ENCODE data around the gene OR10AD1. TPM values are rescaled to one million over a fixed set of nuclear protein-coding genes. Genes with fewer than 3 reads are reported as not detected.

Gene OR10AD1
- total and polyA plus RNA-seq, 4 donors = not detected

DNA sequence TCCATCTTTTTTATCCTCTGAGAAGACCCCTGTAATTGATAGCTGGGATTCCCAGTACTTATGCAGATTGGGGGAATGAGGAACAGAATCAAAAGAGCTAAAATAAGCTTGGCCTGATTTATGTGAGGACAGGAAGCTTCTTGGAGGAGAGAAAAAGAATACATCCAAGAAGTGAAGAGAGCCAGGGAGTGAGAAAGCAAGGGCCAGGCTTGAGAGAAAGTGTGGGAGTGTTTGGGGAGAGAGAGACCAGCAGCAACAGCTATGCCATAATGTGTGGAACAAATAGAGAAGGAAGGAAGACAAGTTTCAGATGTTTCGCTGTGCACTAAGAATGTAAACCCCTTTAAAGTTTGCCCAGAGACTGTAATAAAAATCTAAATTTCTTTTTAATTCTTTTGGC lies 23.6 kb downstream of the OR10AD1 start:
- Histone ChIP-seq H3K27ac (ENCODE audit: low read depth in 1 of 2, low read length in 2 of 2) (no peak overlapping the region), H3K4me1 (ENCODE audit: control insufficient read depth in 4 of 4, insufficient read depth in 4 of 4, low read length in 3 of 4) (peaks cover 3 to 17% (median 8%) of the 10 kb centered on the region in 4 donors), H3K9ac (ENCODE audit: low read depth in 1 of 2, low read length in 2 of 2) (no peak overlapping the region), H3K36me3 (ENCODE audit: control insufficient read depth in 4 of 4, insufficient read depth in 3 of 4, low read depth in 1 of 4, low read length in 3 of 4) (no peaks in the 10 kb centered on the region), H3K27me3 (ENCODE audit: control insufficient read depth in 4 of 4, insufficient read depth in 4 of 4, low read length in 3 of 4) (peaks cover 3 to 12% (median 5%) of the 10 kb centered on the region in 4 donors), H3K9me3 (ENCODE audit: control insufficient read depth in 4 of 4, low read length in 3 of 4) (no peaks in the 10 kb centered on the region), H3K4me3 (ENCODE audit: low read depth in 1 of 3, low read length in 3 of 3) (no peak overlapping the region)
- WGBS = 90% methylated on average over 1 of the region's 1 CpG
- no peak for DNase-seq (ENCODE audit: low spot score)
- no peak for TF ChIP-seq HNF4G (IDR thresholded peaks at IDR 0.05)
- TF ChIP-seq EGR1 (IDR thresholded peaks at IDR 0.05; ENCODE audit: low read depth in 2 of 2) = no peak
- TF ChIP-seq, protein P1, sequence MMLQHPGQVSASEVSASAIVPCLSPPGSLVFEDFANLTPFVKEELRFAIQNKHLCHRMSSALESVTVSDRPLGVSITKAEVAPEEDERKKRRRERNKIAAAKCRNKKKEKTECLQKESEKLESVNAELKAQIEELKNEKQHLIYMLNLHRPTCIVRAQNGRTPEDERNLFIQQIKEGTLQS (IDR thresholded peaks at IDR 0.05) = no peak
- no peak for TF ChIP-seq TAF1 (conservative IDR thresholded peaks at IDR 0.05)
- no peak for TF ChIP-seq HNF4A (conservative IDR thresholded peaks at IDR 0.05)
- no peak for TF ChIP-seq GABPA (IDR thresholded peaks at IDR 0.05 in 1 of 2, conservative IDR thresholded peaks at IDR 0.05 in 1 of 2)
- no peak for TF ChIP-seq CTCF (IDR thresholded peaks at IDR 0.05; ENCODE audit: low read depth, low read length, missing input control)
- no peak for TF ChIP-seq ZBTB33 (IDR thresholded peaks at IDR 0.05)
- no peak for TF ChIP-seq FOXA1 (IDR thresholded peaks at IDR 0.05)
- no peak for TF ChIP-seq RAD21 (IDR thresholded peaks at IDR 0.05)

DNA sequence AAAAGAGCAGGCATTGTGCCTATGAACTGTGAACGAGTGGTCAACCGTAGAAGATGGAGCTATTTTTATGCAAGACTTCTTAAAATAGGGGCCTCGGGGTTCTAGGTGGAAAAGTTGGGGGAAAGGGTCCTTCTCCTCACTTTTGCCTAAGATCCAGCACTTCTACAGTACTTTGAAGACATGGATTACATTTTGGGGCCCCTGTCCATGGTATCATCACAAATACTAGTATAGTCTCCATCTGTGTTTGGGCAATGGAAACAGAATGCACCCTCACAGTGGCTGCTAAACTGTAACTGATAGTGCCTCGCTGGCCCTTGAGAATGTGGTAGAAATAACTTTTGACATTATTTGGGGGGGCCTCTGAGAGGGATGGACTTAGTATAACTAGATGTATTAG lies 25.1 kb downstream of the OR10AD1 start:
- 49% methylated on average over 4 of the region's 4 CpGs for WGBS
- Histone ChIP-seq H3K4me1 (ENCODE audit: control insufficient read depth in 4 of 4, insufficient read depth in 4 of 4, low read length in 3 of 4) (peaks cover 0 to 5% (median 3%) of the 10 kb centered on the region in 4 donors), H3K36me3 (ENCODE audit: control insufficient read depth in 4 of 4, insufficient read depth in 3 of 4, low read depth in 1 of 4, low read length in 3 of 4) (no peaks in the 10 kb centered on the region), H3K27me3 (ENCODE audit: control insufficient read depth in 4 of 4, insufficient read depth in 4 of 4, low read length in 3 of 4) (peaks cover 0 to 6% (median 4%) of the 10 kb centered on the region in 4 donors), H3K27ac (ENCODE audit: low read depth in 1 of 2, low read length in 2 of 2) (no peak overlapping the region), H3K9me3 (ENCODE audit: control insufficient read depth in 4 of 4, low read length in 3 of 4) (no peaks in the 10 kb centered on the region), H3K9ac (ENCODE audit: low read depth in 1 of 2, low read length in 2 of 2) (no peak overlapping the region), H3K4me3 (ENCODE audit: low read depth in 1 of 3, low read length in 3 of 3) (no peak overlapping the region)
- DNase-seq (ENCODE audit: low spot score) = no peak
- TF ChIP-seq ZBTB33 (IDR thresholded peaks at IDR 0.05) (no peak), EGR1 (IDR thresholded peaks at IDR 0.05; ENCODE audit: low read depth in 2 of 2) (no peak), MAX (IDR thresholded peaks at IDR 0.05) (no peak), JUND (IDR thresholded peaks at IDR 0.05) (no peak), FOXA1 (IDR thresholded peaks at IDR 0.05) (no peak), HNF4A (conservative IDR thresholded peaks at IDR 0.05) (no peak), GABPA (IDR thresholded peaks at IDR 0.05 in 1 of 2, conservative IDR thresholded peaks at IDR 0.05 in 1 of 2) (no peak), NR2F2 (IDR thresholded peaks at IDR 0.05) (no peak), RXRA (IDR thresholded peaks at IDR 0.05) (no peak), FOXA2 (IDR thresholded peaks at IDR 0.05) (no peak), YY1 (IDR thresholded peaks at IDR 0.05) (no peak), RAD21 (IDR thresholded peaks at IDR 0.05) (no peak), CTCF (IDR thresholded peaks at IDR 0.05; ENCODE audit: low read depth, low read length, missing input control) (no peak), HNF4G (IDR thresholded peaks at IDR 0.05) (no peak), TAF1 (conservative IDR thresholded peaks at IDR 0.05) (no peak)
- TF ChIP-seq, protein P2, sequence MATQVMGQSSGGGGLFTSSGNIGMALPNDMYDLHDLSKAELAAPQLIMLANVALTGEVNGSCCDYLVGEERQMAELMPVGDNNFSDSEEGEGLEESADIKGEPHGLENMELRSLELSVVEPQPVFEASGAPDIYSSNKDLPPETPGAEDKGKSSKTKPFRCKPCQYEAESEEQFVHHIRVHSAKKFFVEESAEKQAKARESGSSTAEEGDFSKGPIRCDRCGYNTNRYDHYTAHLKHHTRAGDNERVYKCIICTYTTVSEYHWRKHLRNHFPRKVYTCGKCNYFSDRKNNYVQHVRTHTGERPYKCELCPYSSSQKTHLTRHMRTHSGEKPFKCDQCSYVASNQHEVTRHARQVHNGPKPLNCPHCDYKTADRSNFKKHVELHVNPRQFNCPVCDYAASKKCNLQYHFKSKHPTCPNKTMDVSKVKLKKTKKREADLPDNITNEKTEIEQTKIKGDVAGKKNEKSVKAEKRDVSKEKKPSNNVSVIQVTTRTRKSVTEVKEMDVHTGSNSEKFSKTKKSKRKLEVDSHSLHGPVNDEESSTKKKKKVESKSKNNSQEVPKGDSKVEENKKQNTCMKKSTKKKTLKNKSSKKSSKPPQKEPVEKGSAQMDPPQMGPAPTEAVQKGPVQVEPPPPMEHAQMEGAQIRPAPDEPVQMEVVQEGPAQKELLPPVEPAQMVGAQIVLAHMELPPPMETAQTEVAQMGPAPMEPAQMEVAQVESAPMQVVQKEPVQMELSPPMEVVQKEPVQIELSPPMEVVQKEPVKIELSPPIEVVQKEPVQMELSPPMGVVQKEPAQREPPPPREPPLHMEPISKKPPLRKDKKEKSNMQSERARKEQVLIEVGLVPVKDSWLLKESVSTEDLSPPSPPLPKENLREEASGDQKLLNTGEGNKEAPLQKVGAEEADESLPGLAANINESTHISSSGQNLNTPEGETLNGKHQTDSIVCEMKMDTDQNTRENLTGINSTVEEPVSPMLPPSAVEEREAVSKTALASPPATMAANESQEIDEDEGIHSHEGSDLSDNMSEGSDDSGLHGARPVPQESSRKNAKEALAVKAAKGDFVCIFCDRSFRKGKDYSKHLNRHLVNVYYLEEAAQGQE (IDR thresholded peaks at IDR 0.05) = no peak

Data from liver (tissue), 9 donors.